Frontal cortex (tissue), 4 donors: ENCODE measurements around the gene ILF2. TPM values are rescaled to one million over a fixed set of nuclear protein-coding genes. Genes with fewer than 3 reads are reported as not detected.
A peak's percentile ranks its signal among the peaks of the same experiment; 100 is the strongest.
"Not testable (repeated sequence)": the region's sequence is repeated elsewhere in the genome, so short reads cannot be mapped to it uniquely, and the experiment has no call there.

Experiments
- DNase-seq, 2 donors: peaks; one replicate each; pipeline ENCODE4 v3.0.0; 2012; ENCODE audit warnings: low spot score in 2 of 2
- FAIRE-seq: peaks from 2 replicates; lab custom pipeline; 2012; peaks lifted over from hg19 to GRCh38; lab: Jason Lieb, UNC
- total RNA-seq: library from RNA; depleted of rRNA; stranded (reverse); fragments of >200 nt; gene quantifications from one replicate; pipeline ENCODE4 v1.2.3, GENCODE V29; 2014
- donor health status: control.
- donor health status: control.
- donor health status: control.

Gene ILF2
- total RNA-seq, 1 donor from 2014 or later, result 240 TPM

- FAIRE-seq, result no peak
Measured at GRCh38 chr1:153680120-153680403, 9.3 kb upstream of the ILF2 start.

DNA sequence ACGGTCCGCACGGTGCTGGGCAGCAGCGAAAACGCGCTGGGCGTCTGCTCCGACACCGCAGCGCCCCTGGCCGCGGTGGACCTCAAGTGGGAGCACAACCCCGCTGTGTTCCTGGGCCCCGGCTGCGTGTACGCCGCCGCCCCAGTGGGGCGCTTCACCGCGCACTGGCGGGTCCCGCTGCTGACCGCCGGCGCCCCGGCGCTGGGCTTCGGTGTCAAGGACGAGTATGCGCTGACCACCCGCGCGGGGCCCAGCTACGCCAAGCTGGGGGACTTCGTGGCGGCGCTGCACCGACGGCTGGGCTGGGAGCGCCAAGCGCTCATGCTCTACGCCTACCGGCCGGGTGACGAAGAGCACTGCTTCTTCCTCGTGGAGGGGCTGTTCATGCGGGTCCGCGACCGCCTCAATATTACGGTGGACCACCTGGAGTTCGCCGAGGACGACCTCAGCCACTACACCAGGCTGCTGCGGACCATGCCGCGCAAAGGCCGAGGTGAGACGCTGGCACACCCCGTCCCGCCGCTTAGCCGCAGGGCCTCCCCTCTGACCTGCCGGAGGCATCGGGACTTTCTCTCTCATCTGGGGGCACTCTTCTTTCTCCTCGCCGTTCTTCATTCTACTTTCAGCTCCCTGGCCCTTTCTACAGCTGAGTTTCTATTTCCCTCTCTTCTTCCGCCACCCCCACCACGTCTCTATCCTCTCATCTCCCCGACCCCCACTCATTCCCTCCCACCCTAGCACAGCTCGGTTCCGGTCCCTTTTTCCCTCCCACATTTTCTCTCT is 8.7 kb upstream of the ILF2 start:
- FAIRE-seq (no peak), DNase-seq (no peak)

More at GRCh38 chr1:153680120-153680403, 9.3 kb upstream of the ILF2 start:
- DNase-seq, result no peak

- FAIRE-seq, result no peak
- peak; percentile 52 to 64 for DNase-seq
Measured at GRCh38 chr1:153678519-153679336, 7.9 kb upstream of the ILF2 start, which contains the start of gene NPR1. Gene NPR1 (plus strand): TSS chr1:153678688. CDS start chr1:153679109, 421 bp downstream.

- DNase-seq (peak; percentile 68 to 76), FAIRE-seq (no peak)
Measured at GRCh38 chr1:153677718-153678518, 7.1 kb upstream of the ILF2 start.

- DNase-seq, result no peak
- no peak for FAIRE-seq
Measured at GRCh38 chr1:153673511-153673910, 2.7 kb upstream of the ILF2 start.

GRCh38 chr1:153671628-153672353 is 998 bp upstream of the ILF2 start:
- not testable (repeated sequence) for DNase-seq, FAIRE-seq

DNA sequence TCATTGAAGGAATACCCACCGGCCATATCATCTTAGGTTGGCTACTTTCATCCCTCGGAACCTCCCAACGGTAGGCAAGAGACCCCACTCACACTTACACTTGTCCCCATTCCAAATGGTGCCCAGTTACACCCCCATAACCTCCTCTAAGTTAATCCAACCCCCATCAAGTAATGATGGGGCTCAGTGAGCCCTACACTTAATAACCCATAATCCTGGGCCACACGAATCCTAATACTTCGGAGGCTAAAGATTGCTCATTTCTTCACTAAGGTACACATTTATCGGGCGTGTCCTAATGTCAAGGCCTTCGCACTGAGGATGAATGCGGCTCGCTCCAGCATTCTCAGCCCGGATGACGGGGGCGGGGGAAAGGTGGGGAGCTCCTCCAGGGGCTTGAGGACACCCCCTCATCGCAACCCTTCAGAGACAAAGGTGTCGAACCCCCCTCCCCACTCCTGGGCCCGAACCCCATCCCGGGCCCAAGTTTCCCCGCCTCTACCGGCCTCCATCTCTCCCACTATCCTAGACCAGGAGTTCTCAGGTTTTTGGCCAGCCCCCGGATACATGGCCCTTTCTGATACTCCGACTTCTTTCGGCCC is 435 bp downstream of the ILF2 start:
- FAIRE-seq, result no peak

DNA sequence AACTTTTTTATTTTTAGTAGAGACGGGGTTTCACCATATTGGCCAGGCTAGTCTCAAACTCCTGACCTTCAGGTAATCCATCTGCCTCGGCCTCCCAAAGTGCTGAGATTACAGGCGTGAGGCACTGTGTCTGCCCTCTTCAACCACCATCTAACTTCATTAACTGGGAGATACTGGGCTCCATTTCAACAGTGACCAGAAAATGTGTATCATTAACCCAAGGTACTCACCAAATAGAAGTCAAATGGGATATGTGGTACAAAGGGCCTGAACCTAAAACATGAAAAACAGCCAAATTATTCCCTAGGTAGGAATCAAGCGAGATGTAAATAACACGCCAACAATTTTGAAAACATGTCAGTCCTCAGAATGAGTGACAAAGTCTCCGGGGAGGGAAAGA is 1.2 kb downstream of the ILF2 start:
- no peak for FAIRE-seq
- DNase-seq, result no peak

More for the DNA sequence above, 435 bp downstream of the ILF2 start:
- DNase-seq, result no peak

GRCh38 chr1:153668672-153669071 is 2.1 kb downstream of the ILF2 start:
- not testable (repeated sequence) for FAIRE-seq, DNase-seq

- no peak for FAIRE-seq
- DNase-seq, result no peak
Measured at GRCh38 chr1:153667439-153667838, 3.4 kb downstream of the ILF2 start.

- FAIRE-seq, result no peak
- DNase-seq, result no peak
Measured at GRCh38 chr1:153663211-153663610, 7.6 kb downstream of the ILF2 start.

GRCh38 chr1:153662269-153662668 is 8.5 kb downstream of the ILF2 start:
- FAIRE-seq (no peak), DNase-seq (no peak)

DNA sequence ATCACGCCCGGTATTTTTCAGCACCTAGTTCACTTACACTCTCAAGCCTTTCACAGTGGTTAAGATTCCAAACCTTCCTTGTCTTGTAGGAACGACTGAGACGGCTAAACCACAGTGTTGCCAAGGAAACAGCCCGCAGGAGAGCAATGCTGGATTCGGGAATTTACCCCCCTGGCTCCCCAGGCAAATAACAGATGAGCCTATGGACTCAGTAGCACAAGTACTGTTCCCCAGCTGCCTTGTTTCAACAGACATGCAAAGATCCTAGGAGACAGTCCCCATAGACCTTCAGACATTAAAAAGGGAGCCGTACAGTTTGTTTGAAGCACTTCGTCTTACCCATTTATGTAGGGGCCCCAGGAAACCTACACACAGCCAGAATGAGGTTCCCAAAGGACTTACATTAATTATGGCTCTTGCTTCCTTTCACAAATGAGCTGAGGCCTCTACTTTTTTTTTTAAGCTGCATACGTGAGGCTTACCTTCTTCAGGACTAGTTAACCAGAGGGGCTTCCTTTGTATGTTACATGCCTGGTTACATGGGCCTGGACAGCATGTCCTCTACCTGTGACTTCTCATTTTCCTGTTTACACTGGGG is 9.6 kb downstream of the ILF2 start:
- FAIRE-seq (no peak), DNase-seq (no peak)

- FAIRE-seq (no peak), DNase-seq (no peak)
Measured at GRCh38 chr1:153659656-153660055, 11.1 kb downstream of the ILF2 start.

GRCh38 chr1:153659175-153659534 is 11.6 kb downstream of the ILF2 start:
- FAIRE-seq (no peak), DNase-seq (no peak)

GRCh38 chr1:153658400-153659174 is 12.2 kb downstream of the ILF2 start, which contains the start of gene SNAPIN:
Gene SNAPIN (plus strand): TSS chr1:153658703. CDS start chr1:153658744, 41 bp downstream.
- FAIRE-seq, result no peak
- peak; percentile 79 to 88 for DNase-seq

DNA sequence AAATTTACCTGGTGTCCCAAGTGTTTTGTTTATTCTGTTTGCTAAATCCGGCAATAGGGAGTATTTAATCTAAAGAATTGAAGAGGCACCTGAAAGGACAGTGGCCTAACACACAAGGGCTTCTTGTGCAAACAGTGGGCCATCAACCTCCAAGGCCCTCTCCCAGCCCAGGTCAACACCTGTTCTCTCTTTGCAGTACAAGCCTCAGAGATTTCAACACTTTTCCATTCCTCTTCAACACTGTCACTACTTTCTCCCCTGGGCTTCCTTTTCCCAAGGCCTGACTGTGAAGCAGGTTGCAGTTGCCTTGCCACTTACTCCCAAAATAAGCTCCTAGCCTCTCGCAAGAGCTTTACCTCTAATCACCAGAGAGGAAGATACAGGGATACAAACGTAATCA is 15.5 kb downstream of the ILF2 start:
- no peak for DNase-seq

More for the DNA sequence above, 15.5 kb downstream of the ILF2 start:
- FAIRE-seq, result no peak
